ENCODE measurements around the gene TTLL10. TPM values are rescaled to one million over a fixed set of nuclear protein-coding genes. Genes with fewer than 3 reads are reported as not detected.

The TTLL10 gene
- polyA plus RNA-seq, 2 of the 4 experiments (the other 2 are of a cell fraction), result not detected

GRCh38 chr1:1136547-1137230, 37.0 kb upstream of the TTLL10 start:
- Histone ChIP-seq H3K4me2 (no peak overlapping the region), H3K9me3 (no peaks in the 10 kb centered on the region), H3K4me1 (no peaks in the 10 kb centered on the region), H3K4me3 (no peak overlapping the region), H3K27ac (no peak overlapping the region)
- no peak for FAIRE-seq
- POLR2A ChIA-PET, result no interaction called here
- 81% methylated on average over 7 of the region's 48 CpGs for WGBS (ENCODE audit: missing lambda C conversion rate)
- CTCF ChIA-PET, result interaction anchor here (1.0 to 1.8 kb wide), 3 partner anchors 11 to 155 kb away, joined by 4 to 11 read pairs (median 4); no protein-coding TSS in a partner anchor
- TF ChIP-seq RARB (CRISPR knock-in tag; IDR thresholded peaks at IDR 0.05) (no peak), CTCF (IDR thresholded peaks at IDR 0.05) (no peak), SMC3 (IDR thresholded peaks at IDR 0.05) (no peak), NFE2L2 (conservative IDR thresholded peaks at IDR 0.05; ENCODE audit: low read length) (no peak), FOSL2 (IDR thresholded peaks at IDR 0.05) (no peak), FOSL2 (CRISPR knock-in tag; IDR thresholded peaks at IDR 0.05) (no peak)
- no peak for DNase-seq (ENCODE audit: low read depth in 1 of 2, low spot score in 1 of 2)
- ATAC-seq, result no peak; a peak in 2 of 6 replicates

- ATAC-seq (peak in 1 of 2 experiments; percentile 17; a peak in 1 of 6 replicates), DNase-seq (ENCODE audit: low read depth in 1 of 2, low spot score in 1 of 2) (no peak), FAIRE-seq (no peak)
- no peak overlapping the region for H3K4me2 ChIP-seq
- no peaks in the 10 kb centered on the region for H3K9me3 ChIP-seq
- WGBS (ENCODE audit: missing lambda C conversion rate), result 46% methylated on average over 9 of the region's 36 CpGs
- CTCF ChIA-PET, result interaction anchor here (1.0 to 1.8 kb wide), 2 partner anchors 11 to 15 kb away, joined by 4 to 11 read pairs; no protein-coding TSS in a partner anchor
- POLR2A ChIA-PET, result no interaction called here
- no peaks in the 10 kb centered on the region for H3K4me1 ChIP-seq
- H3K27ac ChIP-seq, result no peak overlapping the region
- no peak for TF ChIP-seq FOXS1 (CRISPR knock-in tag; IDR thresholded peaks at IDR 0.05)
- no peak overlapping the region for H3K4me3 ChIP-seq
These were observed 36.2 kb upstream of the TTLL10 start for GRCh38 chr1:1137256-1138045.

GRCh38 chr1:1140673-1141072, 33.0 kb upstream of the TTLL10 start:
- CTCF ChIA-PET, result interaction anchor here (1.2 kb wide), 1 partner anchor 18 kb away, joined by 5 read pairs; no protein-coding TSS in a partner anchor

More at GRCh38 chr1:1140673-1141072, 33.0 kb upstream of the TTLL10 start:
- no peak for DNase-seq (ENCODE audit: low read depth in 1 of 2, low spot score in 1 of 2)
- 51% methylated on average over 13 of the region's 18 CpGs for WGBS (ENCODE audit: missing lambda C conversion rate)
- FAIRE-seq, result no peak
- POLR2A ChIA-PET, result no interaction called here
- ATAC-seq, result no peak
- Histone ChIP-seq H3K9me3 (no peaks in the 10 kb centered on the region), H3K4me1 (no peaks in the 10 kb centered on the region), H3K4me3 (no peak overlapping the region), H3K27ac (no peak overlapping the region), H3K4me2 (no peak overlapping the region)
- TF ChIP-seq EHMT2 (IDR thresholded peaks at IDR 0.05; ENCODE audit: low read depth) (no peak), HEYL (CRISPR knock-in tag; IDR thresholded peaks at IDR 0.05) (no peak), CEBPB (IDR thresholded peaks at IDR 0.05) (no peak), REST (IDR thresholded peaks at IDR 0.05) (no peak), HMGXB4 (CRISPR knock-in tag; IDR thresholded peaks at IDR 0.05; ENCODE audit: borderline replicate concordance) (no peak), JUN (IDR thresholded peaks at IDR 0.05) (no peak), CHD4 (IDR thresholded peaks at IDR 0.05; ENCODE audit: borderline replicate concordance) (no peak), HOXB13 (CRISPR knock-in tag; IDR thresholded peaks at IDR 0.05; ENCODE audit: low read depth) (no peak), PHF8 (IDR thresholded peaks at IDR 0.05; ENCODE audit: borderline replicate concordance, low read depth) (no peak), TFCP2L1 (CRISPR knock-in tag; IDR thresholded peaks at IDR 0.05) (no peak), RFX5 (IDR thresholded peaks at IDR 0.05) (no peak), MAZ (IDR thresholded peaks at IDR 0.05; ENCODE audit: borderline replicate concordance, low read depth, low read length) (no peak), HOXB5 (CRISPR knock-in tag; IDR thresholded peaks at IDR 0.05) (no peak), FOSL2 (IDR thresholded peaks at IDR 0.05) (no peak), FOSL2 (CRISPR knock-in tag; IDR thresholded peaks at IDR 0.05) (no peak)
